Non-pigmented ciliary epithelial cell (primary cell): ENCODE results near the gene EIF3M.

Source experiments
- DNase-seq: peaks from one replicate; pipeline ENCODE4 v3.0.0-alpha.2; 2010; ENCODE audit warnings: low read depth

Gene EIF3M

GRCh38 chr11:32583459-32584271 lies at the start of gene EIF3M:
Gene EIF3M, plus strand, starts transcription at chr11:32583831. Its CDS starts 57 bp downstream, at chr11:32583888.
- peak; percentile 79 for DNase-seq

- DNase-seq: no peak
Measured at GRCh38 chr11:32538804-32539203, 44.8 kb upstream of the EIF3M start.

- DNase-seq: no peak
Measured at GRCh38 chr11:32549611-32550187, 33.9 kb upstream of the EIF3M start.

GRCh38 chr11:32550207-32550606 lies 33.4 kb upstream of the EIF3M start:
- no peak for DNase-seq

- DNase-seq: no peak
Measured at GRCh38 chr11:32555091-32555490, 28.5 kb upstream of the EIF3M start.

- no peak for DNase-seq
Measured at GRCh38 chr11:32555895-32556294, 27.7 kb upstream of the EIF3M start.

- DNase-seq: no peak
Measured at GRCh38 chr11:32561835-32562234, 21.8 kb upstream of the EIF3M start.

GRCh38 chr11:32562839-32563599 lies 20.6 kb upstream of the EIF3M start:
- peak; percentile 47 for DNase-seq

- DNase-seq: no peak
Measured at GRCh38 chr11:32563600-32563959, 20.1 kb upstream of the EIF3M start.

GRCh38 chr11:32566517-32566916 lies 17.1 kb upstream of the EIF3M start:
- DNase-seq: no peak

- DNase-seq: no peak
Measured at GRCh38 chr11:32567154-32567553, 16.5 kb upstream of the EIF3M start.

- no peak for DNase-seq
Measured at GRCh38 chr11:32569313-32569881, 14.2 kb upstream of the EIF3M start.

GRCh38 chr11:32571039-32571438 lies 12.6 kb upstream of the EIF3M start:
- no peak for DNase-seq

- no peak for DNase-seq
Measured at GRCh38 chr11:32573228-32573627, 10.4 kb upstream of the EIF3M start.

- DNase-seq: no peak
Measured at GRCh38 chr11:32574421-32574820, 9.2 kb upstream of the EIF3M start.

GRCh38 chr11:32575070-32575469 lies 8.6 kb upstream of the EIF3M start:
- DNase-seq: no peak

- no peak for DNase-seq
Measured at GRCh38 chr11:32576456-32576855, 7.2 kb upstream of the EIF3M start.

- no peak for DNase-seq
Measured at GRCh38 chr11:32580967-32581366, 2.7 kb upstream of the EIF3M start.

GRCh38 chr11:32581556-32581955 lies 2.1 kb upstream of the EIF3M start:
- no peak for DNase-seq

- no peak for DNase-seq
Measured at GRCh38 chr11:32584921-32585320, 1.3 kb downstream of the EIF3M start.

GRCh38 chr11:32586576-32587190 lies 3.1 kb downstream of the EIF3M start:
- DNase-seq: no peak

- DNase-seq: no peak
Measured at GRCh38 chr11:32594272-32594671, 10.6 kb downstream of the EIF3M start.
